BJ (cell line): Measurements from ENCODE around the gene ABCB11. TPM values are rescaled to one million over a fixed set of nuclear protein-coding genes. Genes with fewer than 3 reads are reported as not detected.

Source experiments
- CTCF ChIA-PET: fragments of 350-600 bp; formaldehyde crosslinking; extraction: SDS; loops from one replicate; lab custom pipeline; 2021; ENCODE audit warnings: antibody characterized with exemption, inconsistent platforms; lab: Yijun Ruan, JAX
- POLR2A ChIA-PET: fragments of 300-600 bp; sonication (Branson Sonifier 250); formaldehyde crosslinking; extraction: SDS; loops from one replicate; lab custom pipeline; 2021; ENCODE audit warnings: antibody characterized with exemption; lab: Charles Lee
- DNase-seq: peaks from one replicate; pipeline ENCODE4 v3.0.0-alpha.2; 2011; ENCODE audit warnings: low read depth
- H3K27me3 ChIP-seq: 2 replicates; pipeline ENCODE4 v1.6.0; 2011; ENCODE audit warnings: low read length; ENCODE audit not compliant: control insufficient read depth, insufficient read depth
- H3K36me3 ChIP-seq: 2 replicates; pipeline ENCODE4 v1.5.1; 2011; ENCODE audit warnings: low read length; ENCODE audit not compliant: control insufficient read depth, insufficient read depth
- H3K4me3 ChIP-seq: 2 replicates; pipeline ENCODE4 v1.5.1; 2011; ENCODE audit warnings: low read depth, mild to moderate bottlenecking, control low read depth, low read length
- polyA plus RNA-seq: library from polyadenylated mRNA; depleted of rRNA; stranded (reverse); fragments of >200 nt; gene quantifications from 2 replicates; pipeline ENCODE4 v1.2.3, GENCODE V29; 2011
- TF ChIP-seq, protein P1 (sequence below): IDR thresholded peaks from 2 replicates; pipeline ENCODE4 v1.5.1; 2011; ENCODE audit warnings: low read depth, mild to moderate bottlenecking, control low read depth, inconsistent platforms, low read length, moderate library complexity; ENCODE audit not compliant: insufficient read depth

The ABCB11 gene
- polyA plus RNA-seq, 1 experiment, result not detected

GRCh38 chr2:168999668-169000213 is 31.4 kb downstream of the ABCB11 start:
- Histone ChIP-seq H3K27me3 (no peaks in the 10 kb centered on the region), H3K36me3 (no peaks in the 10 kb centered on the region), H3K4me3 (no peak overlapping the region)
- ChIA-PET CTCF (interaction anchor here (0.7 kb wide), 1 partner anchor 21 kb away, joined by 3 read pairs; no protein-coding TSS in a partner anchor), POLR2A (no interaction called here)
- DNase-seq, result no peak
- TF ChIP-seq, protein P1, sequence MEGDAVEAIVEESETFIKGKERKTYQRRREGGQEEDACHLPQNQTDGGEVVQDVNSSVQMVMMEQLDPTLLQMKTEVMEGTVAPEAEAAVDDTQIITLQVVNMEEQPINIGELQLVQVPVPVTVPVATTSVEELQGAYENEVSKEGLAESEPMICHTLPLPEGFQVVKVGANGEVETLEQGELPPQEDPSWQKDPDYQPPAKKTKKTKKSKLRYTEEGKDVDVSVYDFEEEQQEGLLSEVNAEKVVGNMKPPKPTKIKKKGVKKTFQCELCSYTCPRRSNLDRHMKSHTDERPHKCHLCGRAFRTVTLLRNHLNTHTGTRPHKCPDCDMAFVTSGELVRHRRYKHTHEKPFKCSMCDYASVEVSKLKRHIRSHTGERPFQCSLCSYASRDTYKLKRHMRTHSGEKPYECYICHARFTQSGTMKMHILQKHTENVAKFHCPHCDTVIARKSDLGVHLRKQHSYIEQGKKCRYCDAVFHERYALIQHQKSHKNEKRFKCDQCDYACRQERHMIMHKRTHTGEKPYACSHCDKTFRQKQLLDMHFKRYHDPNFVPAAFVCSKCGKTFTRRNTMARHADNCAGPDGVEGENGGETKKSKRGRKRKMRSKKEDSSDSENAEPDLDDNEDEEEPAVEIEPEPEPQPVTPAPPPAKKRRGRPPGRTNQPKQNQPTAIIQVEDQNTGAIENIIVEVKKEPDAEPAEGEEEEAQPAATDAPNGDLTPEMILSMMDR, result no peak

DNA sequence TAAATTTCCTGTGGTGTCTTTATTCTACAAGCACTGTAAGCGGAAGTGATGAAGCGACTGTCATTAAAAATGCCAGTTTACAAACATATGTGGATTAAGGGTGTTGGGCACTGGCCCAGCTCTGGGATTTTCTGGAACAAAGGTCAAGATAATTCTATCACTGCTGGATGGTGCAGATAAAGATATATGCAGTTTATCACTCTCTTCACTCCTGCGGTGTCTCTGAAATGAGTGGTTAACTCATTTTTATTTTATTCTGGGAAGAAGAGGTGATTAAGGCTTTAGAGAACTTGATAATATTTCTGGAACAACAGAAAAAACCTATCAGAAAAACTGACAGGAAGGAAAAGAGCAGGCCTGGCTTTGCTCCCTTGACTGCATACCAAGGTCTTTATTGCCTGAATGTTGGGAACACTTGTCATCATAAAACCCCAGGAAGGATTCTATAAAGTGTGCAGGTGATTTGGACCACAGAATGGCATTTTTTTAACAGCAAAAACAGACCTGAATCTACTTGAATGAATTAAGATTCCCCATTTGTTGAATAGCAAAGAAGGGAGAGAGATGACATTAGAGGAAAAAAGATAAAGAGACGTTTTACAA is 32.4 kb downstream of the ABCB11 start:
- no peaks in the 10 kb centered on the region for H3K27me3 ChIP-seq
- ChIA-PET CTCF (no interaction called here), POLR2A (no interaction called here)
- TF ChIP-seq, protein P1, result no peak
- no peak overlapping the region for H3K4me3 ChIP-seq
- DNase-seq, result no peak
- H3K36me3 ChIP-seq, result no peaks in the 10 kb centered on the region

DNA sequence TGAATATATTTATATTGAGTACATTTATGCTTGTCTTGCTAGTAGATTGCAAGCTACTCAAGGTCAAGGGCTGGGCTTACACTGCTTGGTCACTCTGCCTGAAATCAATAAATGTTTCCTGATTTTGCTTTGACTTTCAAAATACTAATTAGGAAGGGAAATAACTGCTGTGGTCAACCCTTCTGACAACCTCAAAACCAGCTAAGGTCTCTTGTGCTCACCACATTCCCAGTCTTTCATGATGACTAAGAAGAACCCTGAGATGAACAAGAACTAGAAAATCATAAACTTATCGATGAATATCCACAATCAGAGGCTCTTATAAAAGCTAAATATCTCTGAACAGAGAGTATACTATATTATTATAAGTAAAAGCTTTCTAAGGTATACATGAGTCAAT is 33.3 kb downstream of the ABCB11 start:
- Histone ChIP-seq H3K27me3 (no peaks in the 10 kb centered on the region), H3K4me3 (no peak overlapping the region), H3K36me3 (no peaks in the 10 kb centered on the region)
- TF ChIP-seq, protein P1, result no peak
- ChIA-PET POLR2A (no interaction called here), CTCF (no interaction called here)
- no peak for DNase-seq

GRCh38 chr2:168997118-168997521 is 34.0 kb downstream of the ABCB11 start:
- TF ChIP-seq, protein P1, result no peak
- no peaks in the 10 kb centered on the region for H3K36me3 ChIP-seq
- H3K4me3 ChIP-seq, result no peak overlapping the region
- no peak for DNase-seq
- POLR2A ChIA-PET, result no interaction called here
- CTCF ChIA-PET, result no interaction called here
- H3K27me3 ChIP-seq, result no peaks in the 10 kb centered on the region

DNA sequence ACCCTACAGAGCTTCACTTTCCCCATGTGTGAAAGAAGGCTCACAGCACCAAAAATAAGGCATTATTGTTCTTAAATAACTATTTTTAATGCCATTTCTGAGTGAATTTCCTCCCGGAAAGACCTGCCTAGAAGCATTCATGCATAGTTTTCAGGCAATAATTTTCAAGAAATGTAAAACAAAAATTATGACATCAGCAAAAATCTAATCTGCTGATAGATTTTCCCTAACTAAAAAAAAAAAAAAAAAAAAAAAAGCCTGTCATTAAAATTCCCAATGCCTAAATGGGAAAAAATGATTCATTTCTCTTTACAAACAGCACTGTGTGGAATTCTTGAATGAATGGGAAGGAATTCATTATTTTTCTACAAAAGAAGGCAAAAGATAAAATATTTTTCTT is 35.4 kb downstream of the ABCB11 start:
- no peak overlapping the region for H3K4me3 ChIP-seq
- TF ChIP-seq, protein P1, result no peak
- CTCF ChIA-PET, result interaction anchor here (1.2 kb wide), 1 partner anchor 877 kb away, joined by 3 read pairs; no protein-coding TSS in a partner anchor
- H3K36me3 ChIP-seq, result no peaks in the 10 kb centered on the region
- POLR2A ChIA-PET, result no interaction called here
- H3K27me3 ChIP-seq, result no peaks in the 10 kb centered on the region
- no peak for DNase-seq
